Measurements from ENCODE around the gene ST6GALNAC1. TPM values are rescaled to one million over a fixed set of nuclear protein-coding genes. Genes with fewer than 3 reads are reported as not detected.
A peak's percentile ranks its signal among the peaks of the same experiment; 100 is the strongest.

The ST6GALNAC1 gene
- total RNA-seq, 4 donors from 2014 or later, result 121 to 281 (median 182) TPM

DNA sequence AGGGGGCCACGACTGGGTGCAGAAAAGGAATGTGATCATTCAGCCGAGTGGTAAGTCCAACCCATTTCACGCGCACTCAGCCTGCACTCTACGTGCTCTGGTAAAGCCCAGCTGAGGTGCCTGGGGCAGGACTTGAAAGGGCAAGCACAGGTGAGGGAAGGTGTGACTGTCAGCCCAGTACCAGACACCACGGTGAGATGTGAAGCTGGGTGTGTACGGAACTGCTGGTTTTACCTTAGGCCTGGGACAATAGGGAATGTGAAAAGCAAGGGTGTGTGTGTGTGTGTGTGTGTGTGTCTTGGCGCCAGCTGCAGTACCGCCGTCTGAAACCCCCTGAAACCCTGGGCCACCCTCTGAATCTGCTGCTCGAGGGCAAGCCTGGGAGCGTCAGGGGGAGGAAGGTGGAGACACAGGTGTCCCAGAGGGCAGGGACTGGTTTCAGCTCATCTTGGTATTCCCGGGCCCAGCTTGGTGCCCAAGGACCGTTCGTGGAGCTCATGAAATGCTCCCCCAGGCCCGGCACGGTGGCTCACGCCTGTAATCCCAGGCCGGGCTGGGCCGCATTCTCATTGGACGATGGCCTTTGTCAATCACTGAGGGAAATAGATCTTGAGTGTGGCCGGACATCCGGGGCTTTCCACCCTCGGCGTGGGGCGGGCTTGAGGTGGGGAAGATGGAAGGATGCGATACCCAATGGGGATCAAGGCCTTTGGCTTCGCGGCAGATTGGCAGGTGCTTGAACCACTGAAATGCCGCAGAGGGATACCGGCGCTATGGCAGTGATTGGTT is 27.8 kb upstream of the ST6GALNAC1 start:
- Histone ChIP-seq H3K9me3 (no peaks in the 10 kb centered on the region), H3K4me3 (peak overlapping the region in 3 of 4 donors; percentile 51 to 65 (median 58)), H3K27me3 (no peaks in the 10 kb centered on the region), H3K27ac (peak overlapping the region; percentile 89 to 96 (median 94)), H3K36me3 (no peaks in the 10 kb centered on the region), H3K4me1 (peaks cover 10 to 32% (median 29%) of the 10 kb centered on the region in 4 donors)
- 14% methylated on average over 32 of the region's 32 CpGs; no CpG with 5 or more reads in 1 of the 2 donors for WGBS, 2 donors (ENCODE audit: low coverage in 1 of 2)
- intact Hi-C loops (cut with DNase I; ENCODE audit: low total_unique reads), result no loop called here
- DNase-seq, result peak; percentile 100
- TF ChIP-seq POLR2AphosphoS5 (IDR thresholded peaks at IDR 0.05) (peak; percentile 6 to 46 (median 22)), POLR2A (IDR thresholded peaks at IDR 0.05) (peak; percentile 45)
- TF ChIP-seq, protein P1, sequence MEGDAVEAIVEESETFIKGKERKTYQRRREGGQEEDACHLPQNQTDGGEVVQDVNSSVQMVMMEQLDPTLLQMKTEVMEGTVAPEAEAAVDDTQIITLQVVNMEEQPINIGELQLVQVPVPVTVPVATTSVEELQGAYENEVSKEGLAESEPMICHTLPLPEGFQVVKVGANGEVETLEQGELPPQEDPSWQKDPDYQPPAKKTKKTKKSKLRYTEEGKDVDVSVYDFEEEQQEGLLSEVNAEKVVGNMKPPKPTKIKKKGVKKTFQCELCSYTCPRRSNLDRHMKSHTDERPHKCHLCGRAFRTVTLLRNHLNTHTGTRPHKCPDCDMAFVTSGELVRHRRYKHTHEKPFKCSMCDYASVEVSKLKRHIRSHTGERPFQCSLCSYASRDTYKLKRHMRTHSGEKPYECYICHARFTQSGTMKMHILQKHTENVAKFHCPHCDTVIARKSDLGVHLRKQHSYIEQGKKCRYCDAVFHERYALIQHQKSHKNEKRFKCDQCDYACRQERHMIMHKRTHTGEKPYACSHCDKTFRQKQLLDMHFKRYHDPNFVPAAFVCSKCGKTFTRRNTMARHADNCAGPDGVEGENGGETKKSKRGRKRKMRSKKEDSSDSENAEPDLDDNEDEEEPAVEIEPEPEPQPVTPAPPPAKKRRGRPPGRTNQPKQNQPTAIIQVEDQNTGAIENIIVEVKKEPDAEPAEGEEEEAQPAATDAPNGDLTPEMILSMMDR (IDR thresholded peaks at IDR 0.05), result no peak
- in situ Hi-C loops (cut with MboI; ENCODE audit: low pct_ligation_motif_present in 1 of 4, low pct_unique_long_range_greater_than_20kb in 1 of 4, low sequenced_read_pairs in 3 of 4), result no loop called here

DNA sequence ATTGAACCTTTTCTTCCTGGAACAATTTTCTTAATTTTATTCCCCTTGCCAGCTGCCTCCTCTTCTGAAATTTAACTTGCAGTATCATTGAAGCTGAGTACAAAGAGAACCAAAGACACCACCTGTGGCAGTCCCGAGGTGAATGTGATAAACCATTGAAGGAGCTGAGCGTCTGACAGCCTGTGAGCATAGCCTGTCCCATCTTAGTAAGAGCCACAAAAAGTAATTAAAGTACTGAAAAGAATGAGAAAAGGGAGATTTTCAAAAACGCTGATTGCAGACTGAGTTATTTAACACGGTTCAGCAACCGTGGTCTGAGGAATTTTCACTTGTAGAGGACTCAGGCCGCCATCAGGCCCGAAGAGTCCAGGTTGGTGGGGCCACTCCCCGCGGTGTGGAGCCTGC is 27.2 kb upstream of the ST6GALNAC1 start:
- in situ Hi-C loops (cut with MboI; ENCODE audit: low pct_ligation_motif_present in 1 of 4, low pct_unique_long_range_greater_than_20kb in 1 of 4, low sequenced_read_pairs in 3 of 4), result no loop called here
- Histone ChIP-seq H3K27ac (peak overlapping the region; percentile 89 to 96 (median 94)), H3K4me1 (peaks cover 10 to 32% (median 29%) of the 10 kb centered on the region in 4 donors), H3K36me3 (no peaks in the 10 kb centered on the region), H3K4me3 (peak overlapping the region in 1 of 4 donors; percentile 41), H3K27me3 (no peaks in the 10 kb centered on the region), H3K9me3 (no peaks in the 10 kb centered on the region)
- intact Hi-C loops (cut with DNase I; ENCODE audit: low total_unique reads), result no loop called here
- DNase-seq, result no peak
- no peak for TF ChIP-seq POLR2A (IDR thresholded peaks at IDR 0.05)
- TF ChIP-seq, protein P1 (IDR thresholded peaks at IDR 0.05), result no peak
- no peak for TF ChIP-seq POLR2AphosphoS5 (IDR thresholded peaks at IDR 0.05)
- TF ChIP-seq EP300 (IDR thresholded peaks at IDR 0.05; ENCODE audit: low read depth), result no peak
- 46 to 49% methylated on average over 2 to 9 of the region's 9 CpGs for WGBS, 2 donors (ENCODE audit: low coverage in 1 of 2)

DNA sequence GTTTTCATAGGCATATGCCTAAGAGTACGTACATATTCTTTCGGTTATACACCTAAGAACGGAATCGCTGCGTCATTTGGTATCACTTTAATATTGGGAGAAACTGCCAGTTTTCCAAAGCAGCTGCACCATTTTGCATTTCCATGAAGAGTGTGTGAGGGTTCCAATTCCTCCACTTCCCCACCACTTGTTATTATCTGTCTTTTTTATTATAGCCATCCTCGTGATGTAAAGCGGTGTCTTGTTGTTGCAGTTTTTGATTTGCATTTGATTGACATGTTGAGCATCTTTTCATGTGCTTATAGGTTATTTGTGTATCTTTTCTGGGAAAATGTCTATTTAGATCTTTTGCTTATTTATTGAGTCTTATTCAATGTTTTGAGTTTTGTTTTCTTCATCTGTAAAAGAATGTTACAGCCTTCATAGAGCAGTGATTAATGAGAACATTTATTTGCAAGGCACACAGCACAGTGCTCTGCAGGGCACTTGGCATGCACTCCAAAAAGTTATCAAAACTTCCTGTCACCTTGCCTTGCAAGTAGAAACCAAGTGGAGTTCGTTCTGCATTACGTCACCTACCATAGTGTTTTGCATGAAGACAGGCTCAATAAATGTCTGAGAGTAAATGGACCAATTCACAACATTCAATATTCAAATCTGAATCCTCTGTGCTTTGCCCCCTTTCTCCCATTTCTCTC is 26.6 kb upstream of the ST6GALNAC1 start:
- H3K4me3 ChIP-seq, result no peak overlapping the region
- H3K9me3 ChIP-seq, result no peaks in the 10 kb centered on the region
- in situ Hi-C loops (cut with MboI; ENCODE audit: low pct_ligation_motif_present in 1 of 4, low pct_unique_long_range_greater_than_20kb in 1 of 4, low sequenced_read_pairs in 3 of 4) (no loop called here), intact Hi-C loops (cut with DNase I; ENCODE audit: low total_unique reads) (no loop called here)
- no peak for TF ChIP-seq POLR2A (IDR thresholded peaks at IDR 0.05)
- TF ChIP-seq POLR2AphosphoS5 (IDR thresholded peaks at IDR 0.05), result peak in 1 of 3 donors; percentile 11
- no peak for TF ChIP-seq EP300 (IDR thresholded peaks at IDR 0.05; ENCODE audit: low read depth)
- WGBS, 2 donors (ENCODE audit: low coverage in 1 of 2), result 72 to 78% methylated on average over 6 to 9 of the region's 9 CpGs
- no peaks in the 10 kb centered on the region for H3K36me3 ChIP-seq
- H3K27ac ChIP-seq, result peak overlapping the region; percentile 89 to 96 (median 94)
- H3K27me3 ChIP-seq, result no peaks in the 10 kb centered on the region
- peaks cover 10 to 32% (median 29%) of the 10 kb centered on the region in 4 donors for H3K4me1 ChIP-seq
- no peak for DNase-seq

DNA sequence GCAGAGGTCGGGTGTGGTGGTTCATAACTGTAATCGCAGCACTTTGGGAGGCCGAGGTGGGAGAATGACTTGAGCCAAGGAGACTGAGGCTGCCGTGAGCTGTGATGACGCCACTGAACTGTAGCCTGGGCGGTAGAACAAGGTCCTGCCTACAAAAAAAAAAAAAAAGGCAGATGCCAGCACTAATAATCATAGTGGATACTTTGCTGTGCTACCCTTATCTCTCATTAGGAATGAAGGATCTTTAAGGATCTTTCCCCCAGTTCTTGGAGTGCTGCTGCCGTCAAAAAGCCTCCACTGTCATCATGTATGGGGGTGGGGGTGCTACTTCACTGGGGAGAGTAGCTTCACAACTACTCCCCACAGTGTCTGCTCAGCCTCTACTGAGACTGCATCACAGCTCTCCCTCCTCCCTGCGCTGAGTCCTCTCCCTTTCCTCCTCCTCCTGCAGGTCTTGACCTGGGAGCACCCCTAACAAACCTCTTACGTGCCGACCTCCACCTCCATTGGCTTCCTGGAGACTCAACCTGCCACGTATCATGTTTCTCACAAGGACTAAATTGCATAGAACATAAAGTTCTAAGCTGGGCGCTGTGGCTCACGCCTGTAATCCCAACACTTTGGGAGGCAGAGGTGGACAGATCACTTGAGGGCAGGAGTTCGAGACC is 24.4 kb upstream of the ST6GALNAC1 start:
- in situ Hi-C loops (cut with MboI; ENCODE audit: low pct_ligation_motif_present in 1 of 4, low pct_unique_long_range_greater_than_20kb in 1 of 4, low sequenced_read_pairs in 3 of 4), result no loop called here
- intact Hi-C loops (cut with DNase I; ENCODE audit: low total_unique reads), result no loop called here
- Histone ChIP-seq H3K4me1 (peaks cover 5 to 26% (median 21%) of the 10 kb centered on the region in 4 donors), H3K4me3 (no peak overlapping the region), H3K9me3 (no peaks in the 10 kb centered on the region), H3K27me3 (no peaks in the 10 kb centered on the region), H3K27ac (no peak overlapping the region), H3K36me3 (no peaks in the 10 kb centered on the region)
- 76 to 78% methylated on average over 10 to 14 of the region's 14 CpGs for WGBS, 2 donors (ENCODE audit: low coverage in 1 of 2)
- no peak for DNase-seq
- TF ChIP-seq, protein P1 (IDR thresholded peaks at IDR 0.05), result no peak
- TF ChIP-seq POLR2AphosphoS5 (IDR thresholded peaks at IDR 0.05), result no peak
- TF ChIP-seq EP300 (IDR thresholded peaks at IDR 0.05; ENCODE audit: low read depth), result no peak
- no peak for TF ChIP-seq POLR2A (IDR thresholded peaks at IDR 0.05)

All from transverse colon (tissue), 4 donors.